Stimulated activated CD8-positive, alpha-beta memory T cell treated with anti-CD3 and anti-CD28 coated beads, Interleukin-4, amount 100 ng/mL, for 4 hours (primary cell): ENCODE data around the gene ZFYVE28.
"Not testable (repeated sequence)": the region's sequence is repeated elsewhere in the genome, so short reads cannot be mapped to it uniquely, and the experiment has no call there.

Source experiments
- DNase-seq, 2 donors: peaks; one replicate each; pipeline ENCODE4 v3.0.0-alpha.2; 2020; ENCODE audit warnings: low read depth in 2 of 2, low spot score in 1 of 2

Gene ZFYVE28

GRCh38 chr4:2393353-2394270, 24.8 kb downstream of the ZFYVE28 start:
- DNase-seq: no peak

GRCh38 chr4:2390784-2391421, 27.5 kb downstream of the ZFYVE28 start:
- no peak for DNase-seq

GRCh38 chr4:2390146-2390545, 28.3 kb downstream of the ZFYVE28 start:
- DNase-seq: no peak

- no peak for DNase-seq
These were observed 28.8 kb downstream of the ZFYVE28 start for GRCh38 chr4:2389691-2390090.

GRCh38 chr4:2388429-2389182, 29.8 kb downstream of the ZFYVE28 start:
- DNase-seq: no peak

- DNase-seq: no peak
These were observed 30.6 kb downstream of the ZFYVE28 start for GRCh38 chr4:2387829-2388228.

- DNase-seq: no peak
These were observed 31.2 kb downstream of the ZFYVE28 start for GRCh38 chr4:2387218-2387617.

GRCh38 chr4:2386717-2387116, 31.7 kb downstream of the ZFYVE28 start:
- DNase-seq: no peak

- DNase-seq: no peak
These were observed 32.9 kb downstream of the ZFYVE28 start for GRCh38 chr4:2385516-2385915.

GRCh38 chr4:2384245-2384644, 34.2 kb downstream of the ZFYVE28 start:
- DNase-seq: no peak

GRCh38 chr4:2383760-2384159, 34.7 kb downstream of the ZFYVE28 start:
- DNase-seq: no peak

GRCh38 chr4:2383220-2383631, 35.2 kb downstream of the ZFYVE28 start:
- DNase-seq: not testable (repeated sequence)

GRCh38 chr4:2382769-2383202, 35.7 kb downstream of the ZFYVE28 start:
- DNase-seq: not testable (repeated sequence)

GRCh38 chr4:2380589-2380988, 37.9 kb downstream of the ZFYVE28 start:
- DNase-seq: not testable (repeated sequence)

- no peak for DNase-seq
These were observed 39.5 kb downstream of the ZFYVE28 start for GRCh38 chr4:2378898-2379297.

GRCh38 chr4:2378401-2378800, 40.0 kb downstream of the ZFYVE28 start:
- no peak for DNase-seq

- no peak for DNase-seq
These were observed 41.2 kb downstream of the ZFYVE28 start for GRCh38 chr4:2377241-2377640.

- no peak for DNase-seq
These were observed 43.0 kb downstream of the ZFYVE28 start for GRCh38 chr4:2375427-2375826.

- DNase-seq: no peak
These were observed 44.9 kb downstream of the ZFYVE28 start for GRCh38 chr4:2373532-2373931.

- DNase-seq: no peak
These were observed 45.9 kb downstream of the ZFYVE28 start for GRCh38 chr4:2372488-2373030.

- no peak for DNase-seq
These were observed 46.5 kb downstream of the ZFYVE28 start for GRCh38 chr4:2371765-2372487.
